ENCODE results near the gene CLCN5.

- TF ChIP-seq CTCF (IDR thresholded peaks at IDR 0.05; ENCODE audit: insufficient read depth, low read length, poor library complexity, severe bottlenecking) (no peak), EZH2phosphoT487 (conservative IDR thresholded peaks at IDR 0.05; ENCODE audit: low read length) (no peak)
Observed at GRCh38 chrX:49930039-49930438, 7.6 kb downstream of the CLCN5 start.

All from SU-DHL-6 (cell line).